Mammary epithelial cell (primary cell): Measurements from ENCODE around the gene ALPK3.

Source experiments
- CTCF ChIP-seq, 2 donors: IDR thresholded peaks in 1 of 2; conservative IDR thresholded peaks in 1 of 2; 2 replicates each; pipeline ENCODE4 v1.5.1; 2011 to 2012; ENCODE audit warnings: inconsistent platforms in 2 of 2, low read length in 2 of 2, mild to moderate bottlenecking in 2 of 2, control low read depth in 1 of 2, low read depth in 1 of 2; ENCODE audit not compliant: insufficient read depth in 1 of 2; ENCODE audit errors: extremely low read depth in 1 of 2
- EZH2 ChIP-seq: IDR thresholded peaks from 2 replicates; pipeline ENCODE4 v1.6.1; 2012; ENCODE audit warnings: low read length, inconsistent platforms, borderline replicate concordance

- no peak for TF ChIP-seq CTCF (conservative IDR thresholded peaks at IDR 0.05 in 1 of 2, IDR thresholded peaks at IDR 0.05 in 1 of 2; ENCODE audit: extremely low read depth in 1 of 2, insufficient read depth in 1 of 2, low read depth in 1 of 2, low read length in 2 of 2)
- TF ChIP-seq EZH2, result no peak
These were observed 19.7 kb downstream of the ALPK3 start for GRCh38 chr15:84836844-84837243.
